ENCODE results near the gene CSPG5.

Gene CSPG5

GRCh38 chr3:47590216-47590615 lies 11.6 kb upstream of the CSPG5 start:
- no peak overlapping the region for H3K4me3 ChIP-seq
- H3K27ac ChIP-seq: no peak overlapping the region

DNA sequence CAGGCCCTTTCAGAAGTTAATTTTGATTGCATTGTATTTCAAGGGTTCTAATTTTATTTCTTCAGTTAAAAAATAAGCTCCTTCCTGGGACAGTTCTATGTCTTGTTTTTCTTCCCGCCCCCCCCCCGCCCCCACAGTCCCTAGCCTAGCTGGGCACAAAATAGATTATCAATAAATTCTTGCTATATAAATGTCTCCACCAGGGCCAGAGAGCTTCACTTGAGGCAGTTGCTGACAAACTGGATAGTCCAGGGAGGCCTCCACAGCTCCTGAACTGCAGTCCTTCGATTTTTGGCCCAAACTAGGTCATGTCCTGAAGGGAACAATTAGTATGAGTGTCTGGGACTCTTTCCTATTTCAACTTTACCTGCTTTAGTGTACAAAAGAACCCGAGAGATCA lies 9.9 kb upstream of the CSPG5 start:
- Histone ChIP-seq H3K27ac (no peak overlapping the region), H3K4me3 (no peak overlapping the region)

DNA sequence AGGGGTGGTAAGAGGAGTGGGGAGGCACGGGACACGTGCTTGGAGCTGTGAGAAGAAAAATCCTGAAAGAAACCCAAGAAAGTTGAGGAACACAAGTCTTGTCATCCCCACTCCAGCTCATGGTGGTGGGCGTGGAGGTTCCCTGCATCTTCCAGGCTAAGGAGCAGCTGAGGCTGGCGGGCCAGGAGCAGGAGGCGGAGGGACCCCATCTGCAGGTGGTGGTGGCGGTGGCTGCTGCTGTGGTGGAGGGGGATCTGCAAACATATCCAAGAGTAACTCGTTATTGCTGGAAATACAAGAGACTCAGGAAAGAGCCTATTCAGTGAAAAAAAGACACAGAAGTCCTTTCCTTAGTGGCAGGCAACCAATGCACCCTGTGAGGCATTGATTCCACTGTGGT lies 9.4 kb upstream of the CSPG5 start:
- H3K4me3 ChIP-seq: no peak overlapping the region
- no peak overlapping the region for H3K27ac ChIP-seq

GRCh38 chr3:47586746-47587145 lies 8.1 kb upstream of the CSPG5 start:
- Histone ChIP-seq H3K4me3 (no peak overlapping the region), H3K27ac (no peak overlapping the region)

DNA sequence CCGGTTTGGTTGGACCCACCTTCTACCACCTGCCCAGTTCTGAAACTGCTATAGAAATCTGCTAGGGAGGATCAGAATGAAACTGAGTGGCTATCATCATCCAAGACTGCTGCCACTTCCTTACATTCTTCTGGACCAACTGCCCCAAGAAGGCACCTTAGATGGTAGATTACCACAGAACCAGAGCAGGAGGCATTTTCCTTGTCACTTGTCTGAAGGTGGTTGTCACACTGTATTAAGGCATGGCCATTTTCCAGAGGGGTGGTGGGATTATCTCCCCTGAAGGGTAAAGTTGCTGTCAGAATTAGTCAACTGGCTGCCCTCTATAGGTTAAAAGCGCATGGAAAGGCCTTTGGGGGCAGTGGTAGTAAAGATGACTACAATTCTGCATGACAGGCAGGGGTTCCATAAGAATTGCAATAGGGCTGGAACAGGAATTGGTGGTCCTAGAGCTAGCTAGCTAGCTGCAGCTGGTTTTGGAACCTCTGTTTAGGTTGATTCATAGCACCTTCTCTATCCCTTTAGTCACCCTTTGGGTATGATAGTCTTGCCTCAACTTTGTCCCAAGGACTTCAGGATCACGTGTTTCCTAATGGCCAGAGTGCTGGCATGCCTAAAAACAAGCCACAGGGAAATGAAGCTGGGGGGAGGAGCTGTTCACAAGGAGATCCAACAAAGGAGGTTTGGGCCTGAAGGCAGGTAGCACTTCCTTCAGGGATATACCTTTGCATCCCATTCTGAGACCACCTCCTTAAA lies 4.8 kb upstream of the CSPG5 start:
- H3K27ac ChIP-seq: no peak overlapping the region
- no peak overlapping the region for H3K4me3 ChIP-seq

DNA sequence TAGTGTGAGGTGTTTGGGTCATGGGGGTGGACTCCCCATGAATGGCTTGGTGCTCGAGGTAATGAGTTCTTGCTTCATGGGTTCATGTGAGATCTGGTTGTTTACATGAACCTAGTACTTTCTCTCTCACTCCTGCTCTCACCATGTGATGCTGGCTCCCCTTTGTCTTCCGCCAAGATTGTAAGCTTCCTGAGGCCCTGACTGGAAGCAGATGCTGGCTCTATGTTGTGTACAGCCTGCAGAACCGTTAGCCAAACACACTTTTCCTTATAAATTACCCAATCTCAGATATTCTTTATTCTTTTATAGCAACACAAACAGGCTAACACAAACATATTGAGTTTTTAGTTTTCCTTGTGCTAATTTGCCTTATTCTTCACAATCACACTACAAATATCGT lies 3.2 kb upstream of the CSPG5 start:
- Histone ChIP-seq H3K27ac (no peak overlapping the region), H3K4me3 (no peak overlapping the region)

DNA sequence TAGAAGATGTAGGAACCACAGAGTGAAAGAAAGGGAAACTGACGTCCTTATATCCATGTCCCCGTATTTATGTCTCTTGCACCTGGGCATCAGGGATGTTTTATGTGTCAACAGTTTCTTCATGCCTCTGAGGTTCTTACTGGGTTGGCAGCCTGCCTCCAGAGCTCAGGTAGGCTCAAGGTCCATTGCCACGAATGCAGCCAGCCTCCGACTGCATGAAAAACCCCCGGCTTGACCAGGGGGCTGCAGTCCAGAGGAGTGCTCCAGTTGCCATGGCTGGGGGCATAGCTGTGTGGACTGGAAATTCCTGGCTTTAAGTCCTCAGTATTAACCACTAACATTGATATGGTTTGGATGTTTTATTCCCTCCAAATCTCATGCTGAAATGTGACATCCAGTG lies 2.8 kb upstream of the CSPG5 start:
- Histone ChIP-seq H3K27ac (no peak overlapping the region), H3K4me3 (no peak overlapping the region)

DNA sequence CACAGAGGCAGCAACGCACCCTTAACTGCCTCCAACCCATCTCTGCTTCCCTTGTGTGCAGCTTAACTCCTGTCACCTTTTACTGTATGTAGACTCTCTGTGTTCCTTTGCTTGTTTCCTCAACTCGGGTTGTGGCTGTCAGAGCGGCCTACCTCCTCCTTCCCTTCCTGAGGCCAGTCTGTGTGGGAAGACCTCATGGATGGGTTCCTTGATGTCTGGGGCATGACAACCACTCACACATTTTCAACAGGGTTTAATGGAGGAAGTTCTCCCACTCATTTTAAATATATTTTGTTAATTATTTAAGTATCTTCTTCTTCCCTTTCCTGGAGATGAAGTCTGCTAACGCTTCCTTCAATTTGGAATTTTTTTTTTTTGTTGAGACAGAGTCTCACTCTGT lies 1.8 kb upstream of the CSPG5 start:
- Histone ChIP-seq H3K27ac (no peak overlapping the region), H3K4me3 (no peak overlapping the region)

DNA sequence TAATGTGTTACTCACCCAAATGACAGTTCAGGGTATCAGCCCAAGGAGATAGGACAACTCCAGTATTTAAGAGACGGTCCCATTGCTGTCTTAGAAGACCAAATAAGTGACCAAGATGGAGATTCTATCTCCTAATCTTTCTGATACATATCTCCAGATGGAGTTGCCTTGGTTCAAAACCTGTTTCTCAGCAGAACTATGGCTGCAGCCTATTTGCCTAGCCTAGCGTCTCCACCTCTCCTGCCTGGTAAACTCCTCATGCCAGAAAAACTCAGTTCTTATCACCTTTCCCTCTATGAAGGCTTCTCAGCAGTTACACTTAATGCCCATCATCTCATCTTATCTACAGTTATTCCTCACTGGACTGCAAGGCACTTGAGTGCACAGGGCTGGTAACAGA lies 1.2 kb upstream of the CSPG5 start:
- Histone ChIP-seq H3K4me3 (no peak overlapping the region), H3K27ac (no peak overlapping the region)

DNA sequence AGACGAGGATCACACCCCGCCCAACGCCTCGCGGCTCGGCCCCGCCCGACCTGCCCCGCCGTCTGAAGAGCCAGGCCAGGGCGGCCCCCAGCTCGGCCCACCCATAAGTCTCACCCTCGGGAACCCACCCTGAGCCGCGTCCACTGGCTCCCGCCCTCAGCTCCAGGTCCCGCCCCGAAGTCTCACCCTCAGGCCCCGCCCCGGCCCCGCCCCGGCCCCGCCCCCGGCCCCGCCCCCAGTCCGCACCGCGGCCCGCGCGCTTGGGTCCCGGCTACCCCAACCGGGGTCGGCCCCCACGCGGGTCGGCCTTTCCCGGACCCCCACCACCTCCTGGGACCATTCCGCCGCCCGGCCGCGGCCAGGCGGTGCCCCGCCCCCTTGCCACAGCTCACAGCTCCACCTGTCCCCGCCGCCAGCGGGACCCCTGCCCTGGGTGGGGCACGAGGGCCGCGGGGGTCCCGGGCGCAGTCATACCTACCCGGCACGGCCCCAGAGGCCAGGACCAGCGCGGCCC lies 489 bp downstream of the CSPG5 start:
- H3K27ac ChIP-seq: no peak overlapping the region

GRCh38 chr3:47577583-47578118 lies 1.0 kb downstream of the CSPG5 start:
- H3K27ac ChIP-seq: no peak overlapping the region
- H3K4me3 ChIP-seq: peak overlapping the region; percentile 37 to 68 (median 51)

More for the DNA sequence above, 489 bp downstream of the CSPG5 start:
- peak overlapping the region; percentile 37 to 68 (median 51) for H3K4me3 ChIP-seq

DNA sequence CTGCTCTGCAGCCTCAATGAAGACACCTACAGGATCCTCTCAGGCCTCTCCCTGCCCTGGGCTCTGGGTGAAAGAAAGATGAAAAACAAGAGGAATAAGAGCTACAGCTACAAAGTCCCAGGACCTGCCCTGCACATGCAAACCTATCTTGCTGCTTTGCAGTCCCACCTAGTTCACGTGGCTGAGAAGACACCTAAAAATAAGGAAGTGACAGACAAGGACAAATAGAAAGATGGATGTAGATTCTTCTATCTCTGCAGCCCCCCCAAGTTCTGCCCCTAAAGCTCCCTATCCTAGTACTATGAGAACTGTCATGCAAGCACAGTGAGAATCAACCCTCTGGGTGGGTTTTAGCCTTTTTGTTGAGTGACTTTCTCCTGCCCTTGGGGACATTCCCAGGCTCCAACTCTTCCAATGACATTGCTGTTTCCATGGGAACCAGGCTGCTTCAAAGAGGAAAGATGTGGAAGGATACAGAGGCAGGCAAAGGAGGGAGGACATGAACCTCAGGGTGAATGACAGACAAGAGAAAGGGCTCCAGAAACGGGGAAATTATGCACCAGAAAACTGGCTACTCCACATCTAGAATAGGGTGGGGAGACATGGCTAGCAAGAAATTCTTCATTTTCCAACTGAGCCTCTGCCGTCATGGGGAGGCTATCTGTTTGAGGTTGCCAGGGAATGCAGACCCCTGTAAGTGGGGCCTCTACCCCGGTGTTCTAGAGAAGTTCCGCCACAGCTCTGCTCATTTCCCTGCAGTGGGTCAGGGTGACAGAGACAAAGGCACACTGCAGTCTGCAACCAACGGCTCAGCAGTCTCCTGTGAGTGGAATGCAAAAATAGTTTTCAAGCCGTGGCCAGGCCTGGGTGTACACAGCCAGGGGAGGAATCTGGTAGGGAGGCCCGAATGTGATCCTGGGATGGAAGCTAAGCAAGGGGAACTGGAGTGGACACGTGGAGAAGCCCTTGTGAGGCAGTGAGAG lies 5.2 kb downstream of the CSPG5 start:
- H3K4me3 ChIP-seq: no peak overlapping the region
- H3K27ac ChIP-seq: no peak overlapping the region

DNA sequence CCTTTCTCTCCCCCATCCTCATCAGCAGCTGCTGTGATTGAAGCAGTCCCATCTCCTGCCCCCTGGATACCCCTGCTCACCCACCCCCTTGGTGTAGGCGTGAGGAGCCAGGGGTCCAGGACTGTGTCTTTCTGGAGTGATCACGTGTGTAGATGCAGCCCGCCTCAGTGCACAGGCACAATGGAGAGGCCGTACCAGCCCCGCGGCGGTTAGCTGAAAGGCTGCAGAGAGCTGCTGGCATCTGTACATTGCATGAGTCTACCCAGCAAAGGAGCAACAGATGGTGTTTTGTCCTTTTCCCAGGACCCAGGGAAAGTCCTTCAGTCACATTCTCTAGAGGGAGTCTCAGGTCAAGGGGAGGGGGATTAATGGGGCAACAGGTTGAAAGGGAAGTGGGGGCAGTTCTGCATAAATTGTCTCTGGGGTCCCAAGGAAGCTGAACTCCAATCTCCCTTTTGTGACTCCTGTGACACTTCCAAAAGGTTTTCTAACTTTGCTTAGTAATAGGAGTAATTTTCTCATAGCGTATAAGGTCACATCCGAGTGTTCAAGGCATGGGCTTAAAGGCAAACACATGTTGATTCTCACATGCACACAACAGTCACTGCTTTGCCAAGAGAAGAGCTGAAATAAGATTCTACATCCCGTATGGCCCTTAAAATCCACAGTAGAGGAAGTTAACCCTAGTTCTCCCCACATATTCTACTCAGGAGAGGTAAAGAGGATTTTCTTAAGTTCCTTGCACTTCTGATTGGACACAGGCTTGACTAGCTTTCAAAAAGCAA lies 7.1 kb downstream of the CSPG5 start:
- Histone ChIP-seq H3K4me3 (no peak overlapping the region), H3K27ac (no peak overlapping the region)

DNA sequence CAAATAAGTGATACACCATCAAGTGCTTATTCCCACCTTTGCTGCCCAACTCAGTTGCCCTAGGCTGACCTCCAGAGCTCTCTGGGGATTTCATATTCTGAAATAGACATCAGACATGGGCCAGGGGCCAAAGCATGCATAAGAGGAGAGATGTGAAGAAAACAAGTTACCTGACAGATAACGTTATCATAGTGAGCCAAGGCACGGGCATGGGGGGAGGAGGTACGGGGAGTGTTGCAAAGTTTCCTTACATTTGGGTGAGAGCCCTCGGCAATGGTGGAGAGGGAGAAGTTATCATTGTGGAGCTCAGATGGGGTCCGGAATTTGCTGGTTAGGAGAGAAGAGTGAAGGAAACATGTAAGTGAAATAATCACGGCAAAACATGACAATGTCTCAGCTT lies 9.8 kb downstream of the CSPG5 start:
- Histone ChIP-seq H3K4me3 (no peak overlapping the region), H3K27ac (no peak overlapping the region)

- no peak overlapping the region for H3K27ac ChIP-seq
Measured at GRCh38 chr3:47567149-47567548, 11.5 kb downstream of the CSPG5 start.

DNA sequence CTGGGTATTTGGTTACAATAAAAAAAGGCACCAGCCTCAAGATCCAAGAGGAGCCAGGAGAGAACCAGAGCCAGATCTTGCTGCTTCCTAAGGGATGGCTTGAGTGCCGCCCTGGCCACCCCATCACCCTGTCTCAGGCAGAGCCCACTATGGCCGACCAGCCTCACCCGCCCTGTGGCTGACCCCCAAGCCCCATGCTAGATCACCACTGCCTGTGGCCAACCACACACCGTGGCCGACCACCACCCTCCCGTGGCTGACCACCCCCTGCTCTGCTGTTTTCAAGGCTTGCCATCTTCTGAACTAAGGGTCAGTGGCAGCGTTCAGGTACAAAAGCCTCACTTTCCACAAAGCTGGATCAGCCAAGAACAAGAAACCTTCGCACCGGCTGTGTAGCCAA lies 12.0 kb downstream of the CSPG5 start:
- H3K27ac ChIP-seq: no peak overlapping the region
- H3K4me3 ChIP-seq: no peak overlapping the region

More at GRCh38 chr3:47567149-47567548, 11.5 kb downstream of the CSPG5 start:
- no peak overlapping the region for H3K4me3 ChIP-seq

DNA sequence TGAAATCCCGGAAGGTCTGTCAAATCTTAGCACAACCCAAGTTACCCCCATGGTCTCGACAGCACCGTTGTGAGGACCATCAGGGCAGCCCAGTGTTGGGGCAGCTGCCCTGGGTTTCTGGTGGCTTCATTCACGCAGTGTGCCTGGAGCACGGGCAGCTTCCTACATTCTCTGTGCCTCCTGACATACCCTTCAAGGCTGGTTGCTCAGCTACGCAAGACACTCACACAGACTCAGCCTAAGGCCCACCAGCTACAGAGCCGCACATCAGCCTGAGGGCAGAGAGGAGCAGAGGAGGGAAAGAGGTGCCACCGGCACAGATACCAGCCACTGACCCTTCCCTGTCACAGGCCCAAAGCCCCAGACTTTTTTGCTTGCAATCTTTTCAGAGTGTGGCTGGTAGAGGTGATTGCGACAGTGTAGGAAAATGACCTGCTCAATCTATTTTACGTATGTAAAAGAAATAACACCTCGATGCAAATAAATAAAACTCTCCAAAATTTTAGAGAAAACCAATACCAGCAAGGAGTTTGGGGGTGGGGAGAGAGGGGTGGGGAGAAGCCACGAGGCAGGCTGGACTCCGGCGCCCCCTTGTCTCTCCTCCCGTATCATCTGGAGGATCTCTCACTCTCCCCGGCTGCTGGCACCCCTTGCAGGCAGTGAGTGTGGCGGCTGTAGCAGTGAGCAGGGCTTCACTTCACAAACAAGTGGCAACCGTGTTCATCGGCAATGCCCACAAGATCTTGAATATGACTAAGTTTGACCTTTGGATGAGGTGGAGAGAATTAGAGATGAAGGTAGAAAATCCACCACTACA lies 12.7 kb downstream of the CSPG5 start:
- H3K4me3 ChIP-seq: no peak overlapping the region
- H3K27ac ChIP-seq: no peak overlapping the region

GRCh38 chr3:47556351-47556750 lies 22.3 kb downstream of the CSPG5 start:
- H3K27ac ChIP-seq: no peak overlapping the region
- H3K4me3 ChIP-seq: no peak overlapping the region

- H3K27ac ChIP-seq: no peak overlapping the region
- H3K4me3 ChIP-seq: no peak overlapping the region
Measured at GRCh38 chr3:47554335-47554734, 24.3 kb downstream of the CSPG5 start.

All from skin epidermis (tissue), 12 donors.